Epithelial cell of esophagus (primary cell): ENCODE measurements around the gene OAS3.

Source experiments
- DNase-seq: peaks from one replicate; pipeline ENCODE4 v3.0.0; 2010; ENCODE audit warnings: low read depth
- H3K4me3 ChIP-seq: 2 replicates; pipeline ENCODE4 v1.5.1; 2011; ENCODE audit warnings: mild to moderate bottlenecking, low read length, control low read depth
- TF ChIP-seq, protein P1 (sequence below): IDR thresholded peaks from 2 replicates; pipeline ENCODE4 v1.5.1; 2011; ENCODE audit warnings: low read depth, mild to moderate bottlenecking, low read length, control low read depth, inconsistent platforms; ENCODE audit not compliant: insufficient read depth; ENCODE audit errors: missing control alignments

Gene OAS3

DNA sequence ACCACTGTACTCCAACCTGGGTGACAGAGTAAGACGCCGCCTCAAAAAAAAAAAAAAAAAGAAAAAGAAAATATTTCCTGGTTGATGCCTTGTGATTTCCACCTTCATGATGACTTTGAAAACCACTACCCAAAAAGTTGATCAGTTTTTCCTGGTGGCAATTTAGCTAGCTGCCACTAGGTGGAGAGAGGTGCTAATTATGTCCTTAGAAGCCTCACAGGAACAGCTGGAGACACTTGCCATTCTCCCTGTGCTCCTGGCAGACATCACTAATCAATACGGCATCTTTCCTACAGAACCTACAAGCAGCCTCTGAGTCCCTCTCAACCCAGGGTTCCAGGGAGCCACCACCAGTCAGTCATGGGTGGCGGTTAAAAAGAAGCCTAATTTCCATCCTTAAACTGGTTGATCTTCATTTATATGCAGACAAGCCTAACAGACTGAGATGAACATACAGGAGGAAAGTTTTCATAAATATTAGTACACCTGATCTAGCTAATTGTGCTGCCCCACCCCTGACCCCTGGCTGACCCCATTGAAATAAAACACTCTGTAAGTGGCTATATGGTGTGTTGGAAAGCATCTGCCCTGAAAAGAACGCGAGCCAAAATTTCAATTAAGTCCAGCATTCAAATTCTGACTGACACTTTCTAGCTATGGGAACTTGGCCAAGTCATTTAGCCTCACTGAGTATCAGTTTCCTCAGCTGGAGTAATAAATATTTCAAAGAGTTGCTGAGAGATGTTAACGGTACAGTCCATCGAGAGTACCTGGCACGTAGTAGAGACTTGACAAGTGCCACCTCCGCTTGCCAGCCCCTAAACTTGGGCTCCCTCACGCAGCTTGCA is 37.8 kb upstream of the OAS3 start:
- TF ChIP-seq, protein P1, sequence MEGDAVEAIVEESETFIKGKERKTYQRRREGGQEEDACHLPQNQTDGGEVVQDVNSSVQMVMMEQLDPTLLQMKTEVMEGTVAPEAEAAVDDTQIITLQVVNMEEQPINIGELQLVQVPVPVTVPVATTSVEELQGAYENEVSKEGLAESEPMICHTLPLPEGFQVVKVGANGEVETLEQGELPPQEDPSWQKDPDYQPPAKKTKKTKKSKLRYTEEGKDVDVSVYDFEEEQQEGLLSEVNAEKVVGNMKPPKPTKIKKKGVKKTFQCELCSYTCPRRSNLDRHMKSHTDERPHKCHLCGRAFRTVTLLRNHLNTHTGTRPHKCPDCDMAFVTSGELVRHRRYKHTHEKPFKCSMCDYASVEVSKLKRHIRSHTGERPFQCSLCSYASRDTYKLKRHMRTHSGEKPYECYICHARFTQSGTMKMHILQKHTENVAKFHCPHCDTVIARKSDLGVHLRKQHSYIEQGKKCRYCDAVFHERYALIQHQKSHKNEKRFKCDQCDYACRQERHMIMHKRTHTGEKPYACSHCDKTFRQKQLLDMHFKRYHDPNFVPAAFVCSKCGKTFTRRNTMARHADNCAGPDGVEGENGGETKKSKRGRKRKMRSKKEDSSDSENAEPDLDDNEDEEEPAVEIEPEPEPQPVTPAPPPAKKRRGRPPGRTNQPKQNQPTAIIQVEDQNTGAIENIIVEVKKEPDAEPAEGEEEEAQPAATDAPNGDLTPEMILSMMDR: peak; percentile 87
- no peak overlapping the region for H3K4me3 ChIP-seq
- DNase-seq: peak; percentile 62

- no peak overlapping the region for H3K4me3 ChIP-seq
- TF ChIP-seq, protein P1: no peak
- no peak for DNase-seq
Observed at GRCh38 chr12:112901271-112901670, 37.0 kb upstream of the OAS3 start.

- TF ChIP-seq, protein P1: no peak
- DNase-seq: no peak
- no peak overlapping the region for H3K4me3 ChIP-seq
Observed at GRCh38 chr12:112904571-112904970, 33.7 kb upstream of the OAS3 start.

- TF ChIP-seq, protein P1: no peak
- DNase-seq: peak; percentile 63
- no peak overlapping the region for H3K4me3 ChIP-seq
Observed at GRCh38 chr12:112905451-112906089, 32.7 kb upstream of the OAS3 start.

GRCh38 chr12:112906712-112907414 is 31.4 kb upstream of the OAS3 start, which contains the start of gene OAS1:
Gene OAS1 (plus strand): TSS chr12:112906962. CDS start chr12:112907040, 78 bp downstream.
- peak; percentile 70 for DNase-seq
- H3K4me3 ChIP-seq: peak within 1 kb of the TSS; percentile 31
- TF ChIP-seq, protein P1: no peak

DNA sequence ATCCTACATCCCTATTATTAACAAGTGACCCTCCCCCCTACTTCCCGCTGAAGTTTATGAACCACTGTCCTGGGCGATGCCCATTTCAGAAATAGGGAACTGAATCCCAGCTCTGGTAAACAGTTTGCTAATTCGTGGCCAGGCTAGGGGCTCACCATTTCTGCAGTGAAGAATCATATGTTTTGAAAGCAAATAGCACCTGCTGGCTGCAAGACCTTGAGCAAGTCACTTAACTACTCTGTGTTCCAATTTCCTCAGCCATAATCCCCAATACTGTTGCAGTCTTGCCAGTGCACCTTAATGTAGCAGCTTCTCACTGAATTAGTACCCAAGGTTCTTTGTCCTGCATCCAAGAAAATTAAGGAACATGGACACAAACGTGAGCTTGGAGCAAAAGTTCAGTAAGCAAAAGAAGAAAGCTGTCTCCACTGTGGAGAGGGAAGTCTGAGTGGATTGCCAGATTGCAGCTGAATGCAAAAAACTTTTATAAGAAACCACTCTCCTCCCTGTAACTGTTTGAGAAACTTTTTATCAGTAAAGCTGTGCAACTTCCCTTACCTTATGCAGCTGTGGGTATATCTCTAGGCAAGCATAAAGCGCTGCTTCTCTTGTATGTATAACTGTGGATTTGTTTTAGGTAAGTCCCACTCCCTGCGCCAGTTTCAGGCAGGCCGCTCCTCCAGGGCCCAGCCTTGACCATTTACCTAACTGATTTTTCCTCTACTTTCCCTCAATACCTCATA is 30.7 kb upstream of the OAS3 start:
- TF ChIP-seq, protein P1: no peak
- no peak for DNase-seq
- no peak overlapping the region for H3K4me3 ChIP-seq
